ENCODE measurements around the gene TCF19. TPM values are rescaled to one million over a fixed set of nuclear protein-coding genes. Genes with fewer than 3 reads are reported as not detected.
"Not testable (repeated sequence)": the region's sequence is repeated elsewhere in the genome, so short reads cannot be mapped to it uniquely, and the experiment has no call there.

Gene TCF19
- total RNA-seq, 1 donor from 2014 or later, result 6.2 TPM

GRCh38 chr6:31165986-31166385 lies 7.6 kb downstream of the TCF19 start:
- H3K9me3 ChIP-seq, result no peaks in the 10 kb centered on the region
- H3K27ac ChIP-seq, result no peak overlapping the region
- intact Hi-C loops (cut with DNase I), result no loop called here
- no peak for DNase-seq
- H3K4me3 ChIP-seq, result no peak overlapping the region
- H3K36me3 ChIP-seq, result no peaks in the 10 kb centered on the region
- H3K4me1 ChIP-seq, result no peaks in the 10 kb centered on the region
- ATAC-seq, result no peak
- no peaks in the 10 kb centered on the region for H3K27me3 ChIP-seq (ENCODE audit: low read depth)
- TF ChIP-seq CTCF (IDR thresholded peaks at IDR 0.05), result no peak

- ATAC-seq (no peak), DNase-seq (peak; percentile 1)
- Histone ChIP-seq H3K36me3 (no peaks in the 10 kb centered on the region), H3K4me1 (no peaks in the 10 kb centered on the region), H3K27ac (no peak overlapping the region), H3K4me3 (no peak overlapping the region), H3K9me3 (no peaks in the 10 kb centered on the region), H3K27me3 (ENCODE audit: low read depth) (no peaks in the 10 kb centered on the region)
- intact Hi-C loops (cut with DNase I), result no loop called here
- TF ChIP-seq CTCF (IDR thresholded peaks at IDR 0.05), result no peak
Observed at GRCh38 chr6:31168606-31169005, 10.2 kb downstream of the TCF19 start.

- no peaks in the 10 kb centered on the region for H3K4me1 ChIP-seq
- no peak overlapping the region for H3K4me3 ChIP-seq
- no peaks in the 10 kb centered on the region for H3K27me3 ChIP-seq (ENCODE audit: low read depth)
- H3K27ac ChIP-seq, result no peak overlapping the region
- no peak for DNase-seq
- TF ChIP-seq CTCF (IDR thresholded peaks at IDR 0.05), result no peak
- no peaks in the 10 kb centered on the region for H3K9me3 ChIP-seq
- no peak for ATAC-seq
- no peaks in the 10 kb centered on the region for H3K36me3 ChIP-seq
- intact Hi-C loops (cut with DNase I), result no loop called here
Observed at GRCh38 chr6:31169123-31169857, 10.9 kb downstream of the TCF19 start.

- ATAC-seq; intact Hi-C loops (cut with DNase I); H3K27ac ChIP-seq; H3K9me3 ChIP-seq; DNase-seq; H3K36me3 ChIP-seq; H3K4me3 ChIP-seq; H3K27me3 ChIP-seq (ENCODE audit: low read depth); H3K4me1 ChIP-seq: not testable (repeated sequence)
Observed at GRCh38 chr6:31169858-31170599, 11.6 kb downstream of the TCF19 start.

- no peak for TF ChIP-seq CTCF (IDR thresholded peaks at IDR 0.05)
- H3K9me3 ChIP-seq, result no peaks in the 10 kb centered on the region
- peaks cover 3% of the 10 kb centered on the region for H3K36me3 ChIP-seq
- no peak for DNase-seq
- no peak within 1 kb of the TSS for H3K4me3 ChIP-seq
- no peaks in the 10 kb centered on the region for H3K27me3 ChIP-seq (ENCODE audit: low read depth)
- intact Hi-C loops (cut with DNase I), result no loop called here
- H3K27ac ChIP-seq, result no peak within 1 kb of the TSS
- H3K4me1 ChIP-seq, result no peaks in the 10 kb centered on the region
- no peak for ATAC-seq
Observed at GRCh38 chr6:31170600-31170881, 12.2 kb downstream of the TCF19 start, which contains the start of gene POU5F1. Gene POU5F1, minus strand, starts transcription at chr6:31170682. Its CDS starts 62 bp downstream, at chr6:31170620.

GRCh38 chr6:31170987-31171671 lies 12.7 kb downstream of the TCF19 start:
- Histone ChIP-seq H3K36me3 (peaks cover 5% of the 10 kb centered on the region), H3K4me1 (no peaks in the 10 kb centered on the region), H3K27me3 (ENCODE audit: low read depth) (no peaks in the 10 kb centered on the region), H3K27ac (no peak overlapping the region), H3K4me3 (no peak overlapping the region), H3K9me3 (no peaks in the 10 kb centered on the region)
- intact Hi-C loops (cut with DNase I), result no loop called here
- DNase-seq, result no peak
- ATAC-seq, result no peak
- TF ChIP-seq CTCF (IDR thresholded peaks at IDR 0.05), result no peak
